ENCODE data around the gene QPRT.
"Not testable (repeated sequence)": the region's sequence is repeated elsewhere in the genome, so short reads cannot be mapped to it uniquely, and the experiment has no call there.

Gene QPRT

GRCh38 chr16:29708917-29709600 lies 30.1 kb downstream of the QPRT start:
- Histone ChIP-seq H3K4me1 (ENCODE audit: control insufficient read depth in 1 of 2, insufficient read depth in 1 of 2, low read depth in 1 of 2, low read length in 1 of 2) (peaks cover 29 to 32% of the 10 kb centered on the region in 2 experiments), H3K27ac (no peak overlapping the region), H3K9me3 (no peaks in the 10 kb centered on the region), H3K27me3 (no peaks in the 10 kb centered on the region), H3K4me3 (ENCODE audit: low read depth in 1 of 2, low read length in 1 of 2) (no peak overlapping the region), H3K36me3 (no peaks in the 10 kb centered on the region)
- TF ChIP-seq CTCF (IDR thresholded peaks at IDR 0.05): no peak

- not testable (repeated sequence) for H3K9me3 ChIP-seq; H3K36me3 ChIP-seq; H3K4me3 ChIP-seq (ENCODE audit: low read depth in 1 of 2, low read length in 1 of 2); H3K27me3 ChIP-seq; H3K27ac ChIP-seq
- peaks cover 29 to 32% of the 10 kb centered on the region in 2 experiments for H3K4me1 ChIP-seq (ENCODE audit: control insufficient read depth in 1 of 2, insufficient read depth in 1 of 2, low read depth in 1 of 2, low read length in 1 of 2)
These were observed 30.7 kb downstream of the QPRT start for GRCh38 chr16:29709657-29710056.

GRCh38 chr16:29710227-29711219 lies 31.5 kb downstream of the QPRT start:
- Histone ChIP-seq H3K4me3 (ENCODE audit: low read depth in 1 of 2, low read length in 1 of 2) (no peak overlapping the region), H3K36me3 (no peaks in the 10 kb centered on the region), H3K27ac (peak overlapping the region; percentile 61), H3K4me1 (ENCODE audit: control insufficient read depth in 1 of 2, insufficient read depth in 1 of 2, low read depth in 1 of 2, low read length in 1 of 2) (peaks cover 29 to 32% of the 10 kb centered on the region in 2 experiments), H3K9me3 (no peaks in the 10 kb centered on the region), H3K27me3 (no peaks in the 10 kb centered on the region)
- peak; percentile 50 for TF ChIP-seq CTCF (IDR thresholded peaks at IDR 0.05)

DNA sequence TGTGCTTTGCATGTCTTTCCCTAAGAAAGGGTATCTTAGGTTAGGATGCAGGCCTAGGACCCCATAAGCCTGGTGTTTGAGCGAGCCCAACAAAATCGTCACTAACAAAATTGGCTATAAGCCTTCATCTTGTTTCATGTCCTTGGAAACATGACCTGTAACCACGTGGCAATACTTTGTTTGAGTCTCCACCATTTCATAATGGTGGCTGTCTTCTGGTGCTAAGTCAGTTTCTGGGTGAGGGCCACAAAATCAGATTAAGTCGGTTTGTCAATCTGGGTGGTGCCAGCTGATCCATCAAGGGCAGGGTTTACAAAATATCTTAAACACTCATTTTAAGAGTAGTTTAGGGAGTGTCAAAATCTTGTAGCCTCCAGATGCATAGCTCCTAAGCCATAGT lies 33.8 kb downstream of the QPRT start:
- no peak for TF ChIP-seq CTCF (IDR thresholded peaks at IDR 0.05)
- no peak overlapping the region for H3K4me3 ChIP-seq (ENCODE audit: low read depth in 1 of 2, low read length in 1 of 2)

GRCh38 chr16:29714396-29714795 lies 35.4 kb downstream of the QPRT start:
- peaks cover 29 to 32% of the 10 kb centered on the region in 2 experiments for H3K4me1 ChIP-seq (ENCODE audit: control insufficient read depth in 1 of 2, insufficient read depth in 1 of 2, low read depth in 1 of 2, low read length in 1 of 2)
- H3K4me3 ChIP-seq (ENCODE audit: low read depth in 1 of 2, low read length in 1 of 2): no peak overlapping the region
- H3K36me3 ChIP-seq: no peaks in the 10 kb centered on the region
- H3K9me3 ChIP-seq: no peaks in the 10 kb centered on the region
- no peaks in the 10 kb centered on the region for H3K27me3 ChIP-seq
- TF ChIP-seq CTCF (IDR thresholded peaks at IDR 0.05): no peak
- no peak overlapping the region for H3K27ac ChIP-seq

More for the DNA sequence above, 33.8 kb downstream of the QPRT start:
- Histone ChIP-seq H3K4me1 (ENCODE audit: control insufficient read depth in 1 of 2, insufficient read depth in 1 of 2, low read depth in 1 of 2, low read length in 1 of 2) (peaks cover 29 to 32% of the 10 kb centered on the region in 2 experiments), H3K27ac (peak overlapping the region; percentile 61), H3K36me3 (no peaks in the 10 kb centered on the region), H3K27me3 (no peaks in the 10 kb centered on the region), H3K9me3 (no peaks in the 10 kb centered on the region)

DNA sequence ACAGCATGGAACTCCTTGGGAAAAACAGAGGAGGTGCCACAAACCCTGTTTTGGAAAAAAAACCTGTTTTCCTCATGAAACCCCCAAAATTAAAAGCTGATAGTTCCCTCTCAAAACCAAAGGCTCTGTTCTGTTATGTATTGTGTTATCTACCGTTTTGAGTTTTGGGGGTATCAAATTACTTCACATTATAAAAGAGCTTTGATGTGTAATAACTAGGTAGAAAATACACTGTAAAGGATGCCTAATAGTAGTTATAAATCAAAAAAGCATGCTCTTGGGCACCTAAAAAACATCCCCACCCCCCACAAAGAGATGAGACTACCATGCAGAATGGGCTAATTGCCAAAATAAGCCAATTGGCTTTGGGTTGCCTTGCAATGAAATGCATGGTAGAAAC lies 36.0 kb downstream of the QPRT start:
- H3K27ac ChIP-seq: no peak overlapping the region
- TF ChIP-seq CTCF (IDR thresholded peaks at IDR 0.05): no peak
- no peaks in the 10 kb centered on the region for H3K9me3 ChIP-seq
- peaks cover 29 to 32% of the 10 kb centered on the region in 2 experiments for H3K4me1 ChIP-seq (ENCODE audit: control insufficient read depth in 1 of 2, insufficient read depth in 1 of 2, low read depth in 1 of 2, low read length in 1 of 2)
- no peaks in the 10 kb centered on the region for H3K27me3 ChIP-seq
- H3K36me3 ChIP-seq: no peaks in the 10 kb centered on the region
- H3K4me3 ChIP-seq (ENCODE audit: low read depth in 1 of 2, low read length in 1 of 2): no peak overlapping the region

Measured in neutrophil (primary cell).